Body of pancreas (tissue), 4 donors: Measurements from ENCODE around the gene UQCRH. TPM values are rescaled to one million over a fixed set of nuclear protein-coding genes. Genes with fewer than 3 reads are reported as not detected.
"Not testable (repeated sequence)": the region's sequence is repeated elsewhere in the genome, so short reads cannot be mapped to it uniquely, and the experiment has no call there.

Experiments used
- ATAC-seq: fragments of 150-250 bp; one replicate; pipeline ENCODE4 v1.9.1; 2016
- DNase-seq, 4 donors: peaks; one replicate each; pipeline ENCODE4 v3.0.0-alpha.2; 2019
- H3K27ac ChIP-seq, 4 donors: fragments of 200-600 bp; sonication (generic); 1 replicate in 3 of 4; 2 replicates in 1 of 4; pipeline versions ENCODE4 v1.5.1 to v1.6.1; 2016 to 2019; ENCODE audit warnings: mild to moderate bottlenecking in 1 of 4, mixed read lengths in 1 of 4, moderate library complexity in 1 of 4
- H3K27me3 ChIP-seq, 2 donors: fragments of 200-600 bp; sonication (generic); one replicate each; pipeline ENCODE4 v1.6.0; 2016; ENCODE audit warnings: mild to moderate bottlenecking in 1 of 2
- H3K36me3 ChIP-seq, 2 donors: fragments of 200-600 bp; sonication (generic); replicated peaks in 1 of 2; 2 replicates each; pipeline ENCODE4 v1.5.1; 2016; ENCODE audit warnings: low read depth in 2 of 2; ENCODE audit not compliant: insufficient read depth in 1 of 2
- H3K4me1 ChIP-seq: fragments of 200-600 bp; sonication (generic); one replicate; pipeline ENCODE4 v1.6.0; 2016
- H3K4me3 ChIP-seq, 2 donors: fragments of 200-600 bp; sonication (generic); 1 replicate in 1 of 2; 2 replicates in 1 of 2; pipeline ENCODE4 v1.5.1; 2016 to 2019
- H3K9me3 ChIP-seq, 3 donors: fragments of 200-600 bp; sonication (generic); 1 replicate in 2 of 3; 2 replicates in 1 of 3; pipeline ENCODE4 v1.5.1; 2016
- CTCF ChIP-seq, 7 experiments: fragments of 450-650 bp in 4 of 7; fragments of 200-600 bp in 3 of 7; sonication (generic) in 3 of 7; IDR thresholded peaks; one replicate each; pipeline ENCODE4 v1.5.1; 2016 to 2019; ENCODE audit warnings: antibody characterized with exemption in 7 of 7
- POLR2A ChIP-seq, 3 donors: fragments of 450-650 bp; IDR thresholded peaks; one replicate each; pipeline ENCODE4 v1.6.1; 2016; ENCODE audit warnings: antibody characterized with exemption in 3 of 3, mild to moderate bottlenecking in 2 of 3
- WGBS, 2 donors: methylation state at CpG; one replicate each; pipeline ENCODE4 v1.1.5; 2017; 5-methylcytosine and 5-hydroxymethylcytosine counted together
- intact Hi-C: fragments of 100-400 bp; cut with DNase I; formaldehyde crosslinking; loops from one replicate; pipeline ENCODE4 v1.15.1; 2023
- total RNA-seq, 2 donors: library from RNA; depleted of rRNA; stranded (reverse); fragments of >200 nt; gene quantifications; one replicate each; pipeline ENCODE4 v1.1.0, GENCODE V29; 2016

UQCRH gene
- total RNA-seq, 2 donors from 2014 or later: 92.4 to 195 TPM

GRCh38 chr1:46352363-46352762 lies 48.9 kb downstream of the UQCRH start:
- no peak for ATAC-seq
- 73 to 93% methylated on average over 2 of the region's 2 CpGs for WGBS, 2 donors
- Histone ChIP-seq H3K4me1 (no peaks in the 10 kb centered on the region), H3K36me3 (peaks cover 0 to 13% of the 10 kb centered on the region in 2 donors), H3K4me3 (no peak overlapping the region), H3K9me3 (no peaks in the 10 kb centered on the region), H3K27me3 (no peaks in the 10 kb centered on the region), H3K27ac (no peak overlapping the region)
- DNase-seq: no peak
- intact Hi-C loops: no loop called here
- TF ChIP-seq POLR2A (IDR thresholded peaks at IDR 0.05) (no peak), CTCF (IDR thresholded peaks at IDR 0.05) (no peak)

GRCh38 chr1:46355920-46356319 lies 52.4 kb downstream of the UQCRH start:
- H3K4me3 ChIP-seq, H3K27me3 ChIP-seq, intact Hi-C loops, H3K27ac ChIP-seq, ATAC-seq, DNase-seq, H3K9me3 ChIP-seq, H3K4me1 ChIP-seq: not testable (repeated sequence)
- peaks cover 0 to 14% of the 10 kb centered on the region in 2 donors for H3K36me3 ChIP-seq
- WGBS, 2 donors: 95 to 97% methylated on average over 5 of the region's 5 CpGs

GRCh38 chr1:46362158-46362557 lies 58.7 kb downstream of the UQCRH start:
- Histone ChIP-seq H3K9me3 (no peaks in the 10 kb centered on the region), H3K27ac (no peak overlapping the region), H3K4me3 (no peak overlapping the region), H3K4me1 (peaks cover 8% of the 10 kb centered on the region), H3K27me3 (no peaks in the 10 kb centered on the region), H3K36me3 (peaks cover 0 to 22% of the 10 kb centered on the region in 2 donors)
- intact Hi-C loops: no loop called here
- no peak for DNase-seq
- WGBS, 2 donors: 87 to 100% methylated on average over 3 of the region's 3 CpGs
- ATAC-seq: no peak
- TF ChIP-seq CTCF (IDR thresholded peaks at IDR 0.05) (no peak), POLR2A (IDR thresholded peaks at IDR 0.05) (no peak)

GRCh38 chr1:46363121-46363520 lies 59.6 kb downstream of the UQCRH start:
- ATAC-seq (no peak), DNase-seq (no peak)
- TF ChIP-seq CTCF (IDR thresholded peaks at IDR 0.05) (no peak), POLR2A (IDR thresholded peaks at IDR 0.05) (no peak)
- Histone ChIP-seq H3K4me3 (no peak overlapping the region), H3K27me3 (no peaks in the 10 kb centered on the region), H3K4me1 (peaks cover 8% of the 10 kb centered on the region), H3K36me3 (peaks cover 0 to 22% of the 10 kb centered on the region in 2 donors), H3K9me3 (no peaks in the 10 kb centered on the region), H3K27ac (no peak overlapping the region)
- 93 to 96% methylated on average over 5 of the region's 5 CpGs for WGBS, 2 donors
- intact Hi-C loops: no loop called here

GRCh38 chr1:46364612-46365011 lies 61.1 kb downstream of the UQCRH start:
- Histone ChIP-seq H3K27ac (no peak overlapping the region), H3K36me3 (peaks cover 0 to 22% of the 10 kb centered on the region in 2 donors), H3K4me1 (peaks cover 10% of the 10 kb centered on the region), H3K9me3 (no peaks in the 10 kb centered on the region), H3K4me3 (no peak overlapping the region), H3K27me3 (no peaks in the 10 kb centered on the region)
- WGBS, 2 donors: 43 to 46% methylated on average over 5 of the region's 5 CpGs
- DNase-seq (no peak), ATAC-seq (peak; percentile 35)
- TF ChIP-seq POLR2A (IDR thresholded peaks at IDR 0.05): no peak
- no peak for TF ChIP-seq CTCF (IDR thresholded peaks at IDR 0.05)
- intact Hi-C loops: no loop called here

- H3K36me3 ChIP-seq: peaks cover 0 to 18% of the 10 kb centered on the region in 2 donors
- H3K27me3 ChIP-seq, H3K27ac ChIP-seq, ATAC-seq, intact Hi-C loops, DNase-seq, H3K9me3 ChIP-seq, H3K4me3 ChIP-seq: not testable (repeated sequence)
- H3K4me1 ChIP-seq: peaks cover 15% of the 10 kb centered on the region
- WGBS, 2 donors: 94% methylated on average over 8 of the region's 8 CpGs
Measured at GRCh38 chr1:46365796-46366195, 62.3 kb downstream of the UQCRH start.
